ENCODE results near the gene ZBTB11.

- no peak for TF ChIP-seq CTCF (IDR thresholded peaks at IDR 0.05; ENCODE audit: low read length)
- no peak for TF ChIP-seq EZH2 (IDR thresholded peaks at IDR 0.05; ENCODE audit: borderline replicate concordance, low read length)
Observed at GRCh38 chr3:101634591-101635196, 42.2 kb downstream of the ZBTB11 start.

Data from OCI-LY1 (cell line).